H9 (cell line): ENCODE data around the gene FHL2. TPM values are rescaled to one million over a fixed set of nuclear protein-coding genes. Genes with fewer than 3 reads are reported as not detected.

Experiments
- DNase-seq: peaks from one replicate; pipeline ENCODE4 v3.0.0-alpha.2; 2017
- H2AFZ ChIP-seq: one replicate; pipeline ENCODE4 v1.6.1; 2013; ENCODE audit warnings: mild to moderate bottlenecking, low read length, control low read depth, moderate library complexity
- H2AK5ac ChIP-seq: 2 replicates; pipeline ENCODE4 v1.6.1; 2013; ENCODE audit warnings: low read length, control low read depth, mixed read lengths; ENCODE audit not compliant: insufficient read length
- H2BK120ac ChIP-seq: one replicate; pipeline ENCODE4 v1.6.1; 2013; ENCODE audit warnings: low read depth, mild to moderate bottlenecking, low read length, control low read depth, inconsistent platforms; ENCODE audit not compliant: poor library complexity, severe bottlenecking
- H2BK12ac ChIP-seq: 2 replicates; pipeline ENCODE4 v1.6.1; 2013; ENCODE audit warnings: low read length, control low read depth, mixed read lengths, low read depth; ENCODE audit not compliant: insufficient read length
- H2BK15ac ChIP-seq: 2 replicates; pipeline ENCODE4 v1.6.1; 2013; ENCODE audit warnings: low read depth, low read length, control low read depth
- H2BK20ac ChIP-seq: one replicate; pipeline ENCODE4 v1.6.1; 2013; ENCODE audit warnings: low read depth, mild to moderate bottlenecking, low read length, control low read depth, inconsistent platforms; ENCODE audit not compliant: poor library complexity, severe bottlenecking
- H2BK5ac ChIP-seq: 2 replicates; pipeline ENCODE4 v1.6.1; 2013; ENCODE audit warnings: low read length, control low read depth, mixed read lengths; ENCODE audit not compliant: insufficient read length
- H3K14ac ChIP-seq: 2 replicates; pipeline ENCODE4 v1.6.1; 2013; ENCODE audit warnings: low read length, control low read depth; ENCODE audit not compliant: insufficient read depth
- H3K18ac ChIP-seq: 2 replicates; pipeline ENCODE4 v1.6.1; 2013; ENCODE audit warnings: low read depth, mild to moderate bottlenecking, mixed read lengths, low read length, control low read depth; ENCODE audit not compliant: insufficient read length
- H3K23ac ChIP-seq: 2 replicates; pipeline ENCODE4 v1.6.1; 2013; ENCODE audit warnings: low read length, control low read depth, mixed read lengths, low read depth; ENCODE audit not compliant: insufficient read length
- H3K23me2 ChIP-seq: 2 replicates; pipeline ENCODE4 v1.6.1; 2013; ENCODE audit warnings: low read depth, mild to moderate bottlenecking, mixed read lengths, low read length, control low read depth; ENCODE audit not compliant: insufficient read length, poor library complexity, severe bottlenecking
- H3K27ac ChIP-seq: 2 replicates; pipeline ENCODE4 v1.5.1; 2013; ENCODE audit warnings: low read length, control low read depth, mixed read lengths, low read depth; ENCODE audit not compliant: insufficient read length
- H3K27me3 ChIP-seq: 2 replicates; pipeline ENCODE4 v1.6.1; 2013; ENCODE audit warnings: low read length, control low read depth, inconsistent platforms; ENCODE audit not compliant: insufficient read depth
- H3K4ac ChIP-seq: 2 replicates; pipeline ENCODE4 v1.6.1; 2013; ENCODE audit warnings: low read depth, mild to moderate bottlenecking, control low read depth, inconsistent platforms, low read length, moderate library complexity
- H3K4me1 ChIP-seq: 2 replicates; pipeline ENCODE4 v1.6.1; 2013; ENCODE audit warnings: low read length, control low read depth, inconsistent platforms; ENCODE audit not compliant: insufficient read depth
- H3K4me2 ChIP-seq: 2 replicates; pipeline ENCODE4 v1.6.1; 2013; ENCODE audit warnings: low read length, control low read depth, mixed read lengths; ENCODE audit not compliant: insufficient read length, insufficient read depth
- H3K56ac ChIP-seq: 2 replicates; pipeline ENCODE4 v1.6.1; 2013; ENCODE audit warnings: low read depth, mild to moderate bottlenecking, mixed read lengths, low read length, control low read depth; ENCODE audit not compliant: insufficient read length
- H3K79me1 ChIP-seq: 2 replicates; pipeline ENCODE4 v1.6.1; 2013; ENCODE audit warnings: low read depth, mild to moderate bottlenecking, moderate library complexity, low read length, control low read depth, inconsistent platforms; ENCODE audit not compliant: insufficient read depth, poor library complexity, severe bottlenecking
- H3K79me2 ChIP-seq: 2 replicates; pipeline ENCODE4 v1.6.1; 2013; ENCODE audit warnings: low read length, control low read depth, inconsistent platforms; ENCODE audit not compliant: insufficient read depth
- H3K9ac ChIP-seq: 2 replicates; pipeline ENCODE4 v1.6.1; 2013; ENCODE audit warnings: low read length, control low read depth, mixed read lengths; ENCODE audit not compliant: insufficient read length; ENCODE audit errors: extremely low read depth
- H3K9me3 ChIP-seq: one replicate; pipeline ENCODE4 v1.6.1; 2013; ENCODE audit warnings: low read depth, low read length, inconsistent platforms; ENCODE audit not compliant: control insufficient read depth
- H3T11ph ChIP-seq: one replicate; pipeline ENCODE4 v1.6.1; 2013; ENCODE audit warnings: mild to moderate bottlenecking, low read length, control low read depth, inconsistent platforms
- H4K20me1 ChIP-seq: one replicate; pipeline ENCODE4 v1.6.1; 2013; ENCODE audit not compliant: control insufficient read depth, insufficient read length, insufficient read depth
- H4K5ac ChIP-seq: 2 replicates; pipeline ENCODE4 v1.6.1; 2013; ENCODE audit warnings: low read depth, mild to moderate bottlenecking, mixed read lengths, low read length, control low read depth; ENCODE audit not compliant: insufficient read length
- H4K8ac ChIP-seq: replicated peaks from 2 replicates; pipeline ENCODE4 v1.6.1; 2013; ENCODE audit warnings: low read length, control low read depth, mixed read lengths, low read depth; ENCODE audit not compliant: insufficient read length
- H4K91ac ChIP-seq: 2 replicates; pipeline ENCODE4 v1.6.1; 2013; ENCODE audit warnings: low read depth, mild to moderate bottlenecking, moderate library complexity, mixed read lengths, low read length, control low read depth; ENCODE audit not compliant: insufficient read length
- H3K27ac Mint-ChIP-seq, 3 experiments: 2 replicates in 2 of 3; 3 replicates in 1 of 3; pipeline ENCODE4 v1.8.0; 2020 to 2021; ENCODE audit warnings: mixed read lengths in 3 of 3, mild to moderate bottlenecking in 1 of 3, moderate library complexity in 1 of 3
- H3K27me3 Mint-ChIP-seq: 2 replicates; pipeline ENCODE4 v1.8.0; 2021; ENCODE audit warnings: low read depth, mild to moderate bottlenecking, moderate library complexity, mixed read lengths
- H3K36me3 Mint-ChIP-seq, 3 experiments: 2 replicates in 2 of 3; 3 replicates in 1 of 3; pipeline ENCODE4 v1.8.0; 2020 to 2021; ENCODE audit warnings: low read depth in 3 of 3, mixed read lengths in 3 of 3; ENCODE audit not compliant: insufficient read depth in 1 of 3
- H3K4me1 Mint-ChIP-seq, 2 experiments: 2 replicates each; pipeline ENCODE4 v1.8.0; 2020; ENCODE audit warnings: mixed read lengths in 2 of 2
- H3K4me3 Mint-ChIP-seq, 2 experiments: 2 replicates in 1 of 2; 3 replicates in 1 of 2; pipeline ENCODE4 v1.8.0; 2020 to 2021; ENCODE audit warnings: mild to moderate bottlenecking in 2 of 2, mixed read lengths in 2 of 2, moderate library complexity in 1 of 2
- H3K9me3 Mint-ChIP-seq, 2 experiments: 2 replicates in 1 of 2; 3 replicates in 1 of 2; pipeline ENCODE4 v1.8.0; 2020; ENCODE audit warnings: mild to moderate bottlenecking in 2 of 2, mixed read lengths in 2 of 2, moderate library complexity in 1 of 2
- CTCF ChIP-seq: fragments of 200-600 bp; sonication (generic); conservative IDR thresholded peaks from 3 replicates; pipeline ENCODE4 v1.8.0; 2021; ENCODE audit warnings: antibody characterized with exemption, mild to moderate bottlenecking
- WGBS: extraction: QIAGEN DNeasy Blood & Tissue Kit; methylation state at CpG from one replicate; pipeline ENCODE4 v1.1.7; 2013; ENCODE audit warnings: missing lambda C conversion rate, low lambda C conversion rate, mixed read lengths; ENCODE audit not compliant: insufficient read length; ENCODE audit errors: extremely low coverage; 5-methylcytosine and 5-hydroxymethylcytosine counted together
- total RNA-seq: library from RNA; stranded (reverse); gene quantifications from 2 replicates; pipeline ENCODE4 v1.2.1, GENCODE V29; 2021

FHL2 gene
- total RNA-seq, 1 experiment from 2014 or later: 34.9 TPM

- H2BK20ac ChIP-seq: no peak overlapping the region
- no peak for DNase-seq
- H3K18ac ChIP-seq: no peak overlapping the region
- H3K9ac ChIP-seq: no peak overlapping the region
- no peak overlapping the region for H2AK5ac ChIP-seq
- Mint-ChIP-seq H3K9me3 (peaks cover 0 to 3% of the 10 kb centered on the region in 2 experiments; a peak in 1 of 5 replicates), H3K27me3 (peaks cover 4% of the 10 kb centered on the region), H3K27ac (no peak overlapping the region), H3K36me3 (peaks cover 0 to 16% (median 0%) of the 10 kb centered on the region in 3 experiments; a peak in 3 of 7 replicates), H3K4me1 (peaks cover 11% of the 10 kb centered on the region in 2 experiments), H3K4me3 (no peak overlapping the region)
- no peak overlapping the region for H2AFZ ChIP-seq
- H3K4me1 ChIP-seq: no peaks in the 10 kb centered on the region
- no peak overlapping the region for H4K5ac ChIP-seq
- no peak overlapping the region for H3K14ac ChIP-seq
- H3K56ac ChIP-seq: no peak overlapping the region
- no peaks in the 10 kb centered on the region for H4K20me1 ChIP-seq
- no peak overlapping the region for H2BK15ac ChIP-seq
- H3K27me3 ChIP-seq: no peaks in the 10 kb centered on the region
- H3K9me3 ChIP-seq: no peaks in the 10 kb centered on the region
- no peak overlapping the region for H3K4ac ChIP-seq
- H3K27ac ChIP-seq: no peak overlapping the region
- no peaks in the 10 kb centered on the region for H3K79me2 ChIP-seq
- H3K23ac ChIP-seq: no peak overlapping the region
- H4K8ac ChIP-seq: no peak overlapping the region
- no peak overlapping the region for H3T11ph ChIP-seq
- no peaks in the 10 kb centered on the region for H3K79me1 ChIP-seq
- no peak overlapping the region for H4K91ac ChIP-seq
- no peaks in the 10 kb centered on the region for H3K23me2 ChIP-seq
- H2BK12ac ChIP-seq: no peak overlapping the region
- no peak overlapping the region for H2BK5ac ChIP-seq
- TF ChIP-seq CTCF: no peak
- no CpG with 5 or more reads among the region's 4 CpGs for WGBS
- no peak overlapping the region for H2BK120ac ChIP-seq
- H3K4me2 ChIP-seq: no peak overlapping the region
Measured at GRCh38 chr2:105432749-105433148, 33.9 kb upstream of the FHL2 start.
